Right ventricle myocardium superior (tissue), 1 donor: ENCODE results near the gene ACBD7. TPM values are rescaled to one million over a fixed set of nuclear protein-coding genes. Genes with fewer than 3 reads are reported as not detected.
A peak's percentile ranks its signal among the peaks of the same experiment; 100 is the strongest.

Source experiments
- ATAC-seq: fragments of 200-7000 bp; cut with Tn5 transposase; one replicate; pipeline ENCODE4 v1.9.1; 2020; ENCODE audit warnings: mild to moderate bottlenecking; ENCODE audit not compliant: poor library complexity
- DNase-seq: peaks from one replicate; pipeline ENCODE4 v3.0.0-alpha.2; 2020
- intact Hi-C: fragments of 100-400 bp; cut with DNase I; formaldehyde crosslinking; loops from one replicate; pipeline ENCODE4 v1.11.2; 2022
- total RNA-seq: library from RNA; stranded (reverse); fragmentation: NEBNext Ultra II Directional; extraction: Animal tissue kit (Norgen Biotek cat#: 25700); gene quantifications from one replicate; pipeline ENCODE4 v1.2.1, GENCODE V29; 2021
- donor health status: DM: no; HTN: yes; CAD: no; lungs with severe emphysema.

Gene ACBD7
- total RNA-seq, 1 donor from 2014 or later: not detected

DNA sequence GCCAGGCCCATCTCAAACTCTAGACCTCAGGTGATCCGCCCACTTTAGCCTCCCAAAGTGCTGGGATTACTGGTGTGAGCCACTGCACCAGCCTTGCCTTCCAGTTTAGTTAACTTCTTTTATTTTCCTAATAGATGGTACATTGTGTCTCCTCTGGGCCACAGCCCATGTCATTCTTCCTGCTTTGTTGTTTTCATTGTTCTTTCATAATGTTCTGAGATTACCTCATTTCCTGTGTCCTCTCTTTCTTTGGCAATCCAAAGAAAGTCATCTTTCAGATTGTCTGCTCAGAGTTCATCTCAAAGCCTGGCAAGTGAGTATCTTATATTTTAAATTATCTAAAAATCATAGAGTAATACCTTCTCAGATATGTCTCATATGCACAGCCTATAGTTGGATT is 44.9 kb downstream of the ACBD7 start, which contains the start of gene OLAH:
TSS of gene OLAH (plus strand) at position 270 of the 400 bp plus-strand sequence. CDS start 3,346 bp downstream, outside the sequence.
- DNase-seq: no peak
- intact Hi-C loops: no loop called here
- ATAC-seq: no peak

DNA sequence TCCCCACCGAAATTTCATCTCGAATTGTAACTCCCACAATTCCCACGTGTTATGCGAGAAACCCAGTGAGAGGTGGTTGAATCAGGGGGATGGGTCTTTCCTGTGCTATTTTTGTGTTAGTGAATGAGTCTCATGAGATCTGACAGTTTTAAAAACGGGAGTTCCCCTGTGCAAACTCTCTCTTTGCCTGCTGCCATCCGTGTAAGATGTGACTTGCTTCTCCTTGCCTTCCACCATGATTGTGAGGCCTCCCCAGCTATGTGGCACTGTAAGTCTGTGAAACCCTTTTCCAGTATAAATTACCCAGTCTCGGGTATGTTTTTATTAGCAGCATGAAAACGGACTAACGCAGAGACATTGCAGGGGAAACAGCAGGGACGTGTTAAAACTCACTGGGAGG is 50.2 kb downstream of the ACBD7 start:
- ATAC-seq: no peak
- DNase-seq: no peak
- intact Hi-C loops: no loop called here

GRCh38 chr10:15037691-15038090 is 50.9 kb downstream of the ACBD7 start:
- DNase-seq (no peak), ATAC-seq (no peak)
- intact Hi-C loops: no loop called here

- peak; percentile 39 for ATAC-seq
- no peak for DNase-seq
- intact Hi-C loops: no loop called here
Measured at GRCh38 chr10:15035385-15036301, 52.9 kb downstream of the ACBD7 start.

DNA sequence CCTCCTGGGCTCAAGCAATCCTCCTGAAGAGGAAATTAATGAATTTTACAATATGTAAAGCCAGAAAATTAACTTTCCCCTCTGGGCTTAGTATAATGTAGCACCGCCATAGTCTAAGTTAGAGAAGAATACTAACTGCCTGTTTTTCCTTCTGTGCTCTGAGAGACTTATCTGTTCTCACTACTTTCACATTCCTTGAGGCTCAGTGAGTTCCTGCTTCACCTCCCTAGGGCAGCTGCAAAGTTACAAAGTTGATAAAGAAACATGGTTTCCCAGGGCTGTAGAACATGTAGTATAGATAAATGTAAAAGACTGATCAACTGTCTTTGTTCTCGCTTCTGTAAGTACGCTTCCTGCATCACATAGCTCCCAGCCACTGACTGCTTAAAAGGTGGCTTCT is 60.8 kb downstream of the ACBD7 start:
- DNase-seq (no peak), ATAC-seq (no peak)
- intact Hi-C loops: no loop called here

Other genes with a start within 250 kb of the ACBD7 start
- 4.1 TPM for gene SUV39H2, start 209.9 kb downstream of the ACBD7 start, total RNA-seq
- 2.2 TPM for gene DCLRE1C, start 134.7 kb downstream of the ACBD7 start, total RNA-seq
- gene MEIG1, start 129.4 kb downstream of the ACBD7 start, total RNA-seq: not detected
- 0.27 TPM for gene OLAH, start 44.8 kb downstream of the ACBD7 start, total RNA-seq
- 9.2 TPM for gene RPP38, start 8.6 kb upstream of the ACBD7 start, total RNA-seq
- gene NMT2, start 79.9 kb upstream of the ACBD7 start, total RNA-seq: 14.6 TPM